CD14-positive monocyte (primary cell): ENCODE measurements around the gene PAOX. TPM values are rescaled to one million over a fixed set of nuclear protein-coding genes. Genes with fewer than 3 reads are reported as not detected.

Experiments
- DNase-seq, 3 donors: peaks; one replicate each; pipeline ENCODE4 v3.0.0-alpha.2; 2011 to 2022
- H2AFZ ChIP-seq: 2 replicates; pipeline ENCODE4 v1.6.0; 2012; ENCODE audit warnings: mild to moderate bottlenecking, low read depth, low read length, inconsistent platforms; ENCODE audit not compliant: insufficient read depth, poor library complexity, severe bottlenecking
- H3K27ac ChIP-seq, 2 donors: 1 replicate in 1 of 2; 2 replicates in 1 of 2; pipeline ENCODE4 v1.5.1; 2012 to 2013; ENCODE audit warnings: low read length in 2 of 2, control low read depth in 1 of 2, inconsistent platforms in 1 of 2, low read depth in 1 of 2, mild to moderate bottlenecking in 1 of 2
- H3K27me3 ChIP-seq, 2 donors: one replicate each; pipeline versions ENCODE4 v1.6.0 to v1.6.1; 2011 to 2013; ENCODE audit warnings: low read length in 2 of 2; ENCODE audit not compliant: control insufficient read depth in 2 of 2, insufficient read depth in 2 of 2
- H3K36me3 ChIP-seq, 2 donors: replicated peaks in 1 of 2; 1 replicate in 1 of 2; 2 replicates in 1 of 2; pipeline versions ENCODE4 v1.5.1 to v1.6.1; 2012 to 2013; ENCODE audit warnings: low read length in 2 of 2, control low read depth in 1 of 2, inconsistent platforms in 1 of 2, mild to moderate bottlenecking in 1 of 2; ENCODE audit not compliant: insufficient read depth in 2 of 2, control insufficient read depth in 1 of 2
- H3K4me1 ChIP-seq, 2 donors: 1 replicate in 1 of 2; 2 replicates in 1 of 2; pipeline versions ENCODE4 v1.5.1 to v1.6.1; 2012 to 2013; ENCODE audit warnings: low read length in 2 of 2, control low read depth in 1 of 2, inconsistent platforms in 1 of 2, mild to moderate bottlenecking in 1 of 2, moderate library complexity in 1 of 2; ENCODE audit not compliant: insufficient read depth in 2 of 2, control insufficient read depth in 1 of 2
- H3K4me2 ChIP-seq: replicated peaks from 2 replicates; pipeline ENCODE3; 2012; ENCODE audit warnings: low read length, moderate library complexity, mild to moderate bottlenecking; ENCODE audit not compliant: poor library complexity, severe bottlenecking; ENCODE audit errors: extremely low read depth
- H3K4me3 ChIP-seq, 3 experiments: fragments of 200-600 bp in 1 of 3; sonication (generic) in 1 of 3; replicated peaks in 1 of 3; 1 replicate in 2 of 3; 2 replicates in 1 of 3; pipeline ENCODE4 v1.5.1; 2011 to 2013; ENCODE audit warnings: low read length in 3 of 3, mild to moderate bottlenecking in 3 of 3, control low read depth in 2 of 3, low read depth in 2 of 3, inconsistent platforms in 1 of 3, moderate library complexity in 1 of 3
- H3K79me2 ChIP-seq: 2 replicates; pipeline ENCODE4 v1.6.0; 2012; ENCODE audit warnings: mild to moderate bottlenecking, control low read depth, inconsistent platforms, low read length, moderate library complexity; ENCODE audit not compliant: insufficient read depth
- H3K9ac ChIP-seq: 2 replicates; pipeline ENCODE4 v1.6.0; 2017; ENCODE audit warnings: low read length, mild to moderate bottlenecking; ENCODE audit not compliant: insufficient read depth, poor library complexity, severe bottlenecking
- H3K9me3 ChIP-seq, 2 donors: replicated peaks in 1 of 2; 1 replicate in 1 of 2; 2 replicates in 1 of 2; pipeline versions ENCODE4 v1.5.1 to v1.6.1; 2012 to 2013; ENCODE audit warnings: low read length in 2 of 2, control low read depth in 1 of 2; ENCODE audit not compliant: control insufficient read depth in 1 of 2, insufficient read depth in 1 of 2
- H4K20me1 ChIP-seq: 2 replicates; pipeline ENCODE4 v1.6.0; 2012; ENCODE audit warnings: mild to moderate bottlenecking, low read length, control low read depth, moderate library complexity; ENCODE audit not compliant: insufficient read depth
- H3K27ac Mint-ChIP-seq, 7 donors: one replicate each; pipeline ENCODE4 v1.8.0; 2020; ENCODE audit warnings: mild to moderate bottlenecking in 7 of 7, mixed read lengths in 7 of 7, moderate library complexity in 6 of 7, inconsistent platforms in 2 of 7
- H3K27me3 Mint-ChIP-seq, 3 donors: one replicate each; pipeline ENCODE4 v1.8.0; 2021 to 2022; ENCODE audit warnings: low read depth in 3 of 3, mild to moderate bottlenecking in 3 of 3, mixed read lengths in 3 of 3, moderate library complexity in 3 of 3, inconsistent platforms in 1 of 3
- H3K36me3 Mint-ChIP-seq, 2 donors: one replicate each; pipeline ENCODE4 v1.8.0; 2020; ENCODE audit warnings: mixed read lengths in 2 of 2, inconsistent platforms in 1 of 2, mild to moderate bottlenecking in 1 of 2
- H3K4me1 Mint-ChIP-seq: one replicate; pipeline ENCODE4 v1.8.0; 2020; ENCODE audit warnings: mild to moderate bottlenecking, mixed read lengths
- H3K4me3 Mint-ChIP-seq, 2 donors: one replicate each; pipeline ENCODE4 v1.8.0; 2020; ENCODE audit warnings: mild to moderate bottlenecking in 2 of 2, mixed read lengths in 2 of 2, moderate library complexity in 1 of 2
- H3K9me3 Mint-ChIP-seq, 7 donors: one replicate each; pipeline ENCODE4 v1.8.0; 2020 to 2022; ENCODE audit warnings: mixed read lengths in 7 of 7, mild to moderate bottlenecking in 6 of 7, moderate library complexity in 6 of 7, inconsistent platforms in 2 of 7
- CTCF ChIP-seq: fragments of 200-600 bp; IDR thresholded peaks from one replicate; pipeline ENCODE4 v1.8.0; 2022; ENCODE audit warnings: antibody characterized with exemption, mild to moderate bottlenecking
- WGBS: methylation state at CpG from one replicate; pipeline ENCODE4 v1.1.5; 2013; ENCODE audit warnings: missing lambda C conversion rate; ENCODE audit not compliant: insufficient coverage; 5-methylcytosine and 5-hydroxymethylcytosine counted together
- intact Hi-C, 2 donors: fragments of 100-400 bp; cut with micrococcal nuclease; formaldehyde crosslinking; loops; one replicate each; pipeline versions ENCODE4 v1.15.0 to v1.15.1; 2023
- polyA plus RNA-seq, 3 donors: library from polyadenylated mRNA; depleted of rRNA in 1 of 3; unstranded in 2 of 3; stranded (reverse) in 1 of 3; fragments of 300-500 nt in 2 of 3; fragments of >200 nt in 1 of 3; fragmentation: Illumina TruSeq in 2 of 3; gene quantifications; 1 replicate in 2 of 3; 2 replicates in 1 of 3; pipeline ENCODE4 v1.2.3, GENCODE V29; 2012 to 2021

Gene PAOX
- polyA plus RNA-seq, 3 donors, result 3.9 to 9.5 (median 9.3) TPM

GRCh38 chr10:133365461-133366129 lies 13.5 kb upstream of the PAOX start:
- Mint-ChIP-seq H3K4me1 (no peaks in the 10 kb centered on the region), H3K27me3 (peaks cover 0 to 2% (median 0%) of the 10 kb centered on the region in 3 donors), H3K9me3 (no peaks in the 10 kb centered on the region), H3K27ac (peak overlapping the region in 1 of 7 donors; percentile 3), H3K4me3 (no peak overlapping the region), H3K36me3 (peaks cover 67 to 82% of the 10 kb centered on the region in 2 donors)
- H4K20me1 ChIP-seq, result no peaks in the 10 kb centered on the region
- DNase-seq, result no peak
- H3K27me3 ChIP-seq, result no peaks in the 10 kb centered on the region
- H3K79me2 ChIP-seq, result no peaks in the 10 kb centered on the region
- no peak overlapping the region for H2AFZ ChIP-seq
- H3K9me3 ChIP-seq, result no peaks in the 10 kb centered on the region
- no peak overlapping the region for H3K9ac ChIP-seq
- intact Hi-C loops, result no loop called here
- H3K4me1 ChIP-seq, result no peaks in the 10 kb centered on the region
- H3K4me3 ChIP-seq, result no peak overlapping the region
- H3K4me2 ChIP-seq, result no peak overlapping the region
- TF ChIP-seq CTCF, result no peak
- H3K36me3 ChIP-seq, result peaks cover 71 to 83% of the 10 kb centered on the region in 2 donors
- no peak overlapping the region for H3K27ac ChIP-seq
- WGBS, result 93% methylated on average over 13 of the region's 13 CpGs

- Histone ChIP-seq H2AFZ (no peak overlapping the region), H3K4me1 (no peaks in the 10 kb centered on the region), H3K4me2 (no peak overlapping the region), H3K9ac (no peak overlapping the region), H4K20me1 (no peaks in the 10 kb centered on the region), H3K36me3 (peaks cover 73 to 86% of the 10 kb centered on the region in 2 donors), H3K9me3 (no peaks in the 10 kb centered on the region), H3K4me3 (no peak overlapping the region), H3K27ac (no peak overlapping the region), H3K27me3 (no peaks in the 10 kb centered on the region), H3K79me2 (no peaks in the 10 kb centered on the region)
- intact Hi-C loops, result no loop called here
- Mint-ChIP-seq H3K27me3 (peaks cover 0 to 2% (median 0%) of the 10 kb centered on the region in 3 donors), H3K27ac (no peak overlapping the region), H3K4me3 (no peak overlapping the region), H3K9me3 (no peaks in the 10 kb centered on the region), H3K4me1 (no peaks in the 10 kb centered on the region), H3K36me3 (peaks cover 71 to 87% of the 10 kb centered on the region in 2 donors)
- no peak for TF ChIP-seq CTCF
- DNase-seq, result no peak
- WGBS, result 88% methylated on average over 17 of the region's 17 CpGs
These were observed 13.0 kb upstream of the PAOX start for GRCh38 chr10:133366130-133366478.
